ENCODE results near the gene PRR27. TPM values are rescaled to one million over a fixed set of nuclear protein-coding genes. Genes with fewer than 3 reads are reported as not detected.

PRR27 gene
- total RNA-seq, result not detected in 2 replicates

DNA sequence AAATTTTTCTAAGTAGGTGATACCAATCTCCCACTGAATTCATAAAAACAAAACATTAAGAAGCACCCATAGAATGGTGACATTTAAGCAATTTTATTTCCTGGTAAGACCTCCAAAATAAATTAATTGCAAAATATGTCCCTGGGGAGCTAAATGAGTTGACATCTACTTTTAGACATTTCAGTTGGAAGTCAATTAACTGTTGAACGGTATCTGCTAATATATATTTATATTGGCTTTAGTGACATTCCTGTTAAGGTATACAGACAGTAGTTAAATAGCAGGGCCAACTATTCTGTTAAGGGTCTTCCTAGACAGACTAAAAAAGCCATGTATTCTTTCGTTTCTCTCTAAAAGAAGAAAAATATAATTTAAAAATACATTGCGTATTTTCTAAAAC is at the start of gene PRR27:
Gene PRR27 (plus strand): TSS at position 301 of the 400 bp plus-strand sequence. CDS start 139 bp downstream, outside the sequence.
- no peak for TF ChIP-seq CTCF (IDR thresholded peaks at IDR 0.05; ENCODE audit: insufficient read depth, low read depth, low read length)
- H3K4me3 ChIP-seq (ENCODE audit: low read depth, low read length), result no peak within 1 kb of the TSS
- DNase-seq (ENCODE audit: low read depth), result no peak

GRCh38 chr4:70110917-70111316 is 43.1 kb upstream of the PRR27 start:
- TF ChIP-seq CTCF (IDR thresholded peaks at IDR 0.05; ENCODE audit: insufficient read depth, low read depth, low read length), result no peak
- no peak overlapping the region for H3K4me3 ChIP-seq (ENCODE audit: low read depth, low read length)
- DNase-seq (ENCODE audit: low read depth), result no peak

- no peak for TF ChIP-seq CTCF (IDR thresholded peaks at IDR 0.05; ENCODE audit: insufficient read depth, low read depth, low read length)
- no peak overlapping the region for H3K4me3 ChIP-seq (ENCODE audit: low read depth, low read length)
- DNase-seq (ENCODE audit: low read depth), result no peak
Observed at GRCh38 chr4:70113656-70114055, 40.4 kb upstream of the PRR27 start.

GRCh38 chr4:70114096-70114495 is 39.9 kb upstream of the PRR27 start:
- H3K4me3 ChIP-seq (ENCODE audit: low read depth, low read length), result no peak overlapping the region
- TF ChIP-seq CTCF (IDR thresholded peaks at IDR 0.05; ENCODE audit: insufficient read depth, low read depth, low read length), result no peak
- no peak for DNase-seq (ENCODE audit: low read depth)

DNA sequence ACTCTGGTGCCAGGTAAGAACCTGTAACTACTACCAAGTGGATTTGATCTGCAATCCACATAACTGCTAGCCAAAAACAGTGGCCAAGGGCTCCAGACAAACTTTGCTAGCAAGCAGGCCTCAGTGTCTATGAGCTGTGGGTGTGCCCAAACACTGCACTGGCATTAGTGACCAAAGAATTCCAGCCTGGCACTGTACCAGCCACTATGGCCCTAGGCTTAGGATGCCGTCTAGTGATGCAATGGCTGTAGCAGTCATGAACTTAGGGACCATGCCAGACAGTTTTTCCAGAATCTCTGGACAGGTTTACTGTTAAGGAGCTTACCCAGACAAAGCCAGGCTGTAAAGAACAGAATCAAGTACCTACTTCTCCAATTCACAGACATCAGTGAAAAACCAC is 33.7 kb upstream of the PRR27 start:
- no peak for DNase-seq (ENCODE audit: low read depth)
- TF ChIP-seq CTCF (IDR thresholded peaks at IDR 0.05; ENCODE audit: insufficient read depth, low read depth, low read length), result no peak
- H3K4me3 ChIP-seq (ENCODE audit: low read depth, low read length), result no peak overlapping the region

- TF ChIP-seq CTCF (IDR thresholded peaks at IDR 0.05; ENCODE audit: insufficient read depth, low read depth, low read length), result no peak
- no peak for DNase-seq (ENCODE audit: low read depth)
- no peak overlapping the region for H3K4me3 ChIP-seq (ENCODE audit: low read depth, low read length)
Observed at GRCh38 chr4:70133473-70133872, 20.6 kb upstream of the PRR27 start.

GRCh38 chr4:70138751-70139150 is 15.3 kb upstream of the PRR27 start:
- TF ChIP-seq CTCF (IDR thresholded peaks at IDR 0.05; ENCODE audit: insufficient read depth, low read depth, low read length), result no peak
- DNase-seq (ENCODE audit: low read depth), result no peak
- no peak overlapping the region for H3K4me3 ChIP-seq (ENCODE audit: low read depth, low read length)

All from fibroblast of villous mesenchyme (primary cell).